KG1 (cell line): ENCODE data around the gene SDK1.

Experiments
- DNase-seq: peaks from one replicate; lab custom pipeline; 2025; lab: John Stamatoyannopoulos, UW

Gene SDK1

DNA sequence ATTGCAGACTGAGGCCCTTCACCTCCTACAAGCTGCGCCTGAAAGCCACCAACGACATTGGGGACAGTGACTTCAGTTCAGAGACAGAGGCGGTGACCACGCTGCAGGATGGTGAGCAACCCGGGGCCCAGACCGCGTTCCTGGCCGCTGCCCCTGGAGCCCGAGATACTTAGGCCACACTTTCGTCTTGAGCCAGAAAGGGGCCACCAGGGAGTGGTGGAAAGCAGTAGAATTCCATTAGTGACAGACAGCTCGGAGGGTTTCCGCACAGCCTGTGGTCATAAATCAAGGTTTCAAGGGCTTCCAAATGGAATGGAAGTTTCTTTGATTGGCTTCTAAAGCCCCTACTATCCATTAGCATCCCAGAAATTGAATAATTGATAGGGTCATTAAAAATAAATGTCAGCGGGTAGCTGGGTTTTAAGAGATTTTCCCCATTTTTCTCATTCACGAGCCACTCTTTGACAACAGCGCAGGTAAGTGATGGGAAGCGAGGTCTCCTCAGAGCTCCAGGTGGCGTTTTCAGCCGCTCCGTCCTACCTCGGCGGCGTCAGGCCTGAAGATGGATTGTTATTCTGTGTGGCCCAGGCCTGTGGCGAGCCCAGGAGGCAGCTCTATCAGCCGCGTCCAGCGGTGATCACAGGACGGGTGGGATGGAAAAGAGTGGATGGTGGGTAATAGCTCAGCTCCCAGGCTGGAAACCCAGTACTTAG is 857.5 kb downstream of the SDK1 start:
- DNase-seq, result no peak

DNA sequence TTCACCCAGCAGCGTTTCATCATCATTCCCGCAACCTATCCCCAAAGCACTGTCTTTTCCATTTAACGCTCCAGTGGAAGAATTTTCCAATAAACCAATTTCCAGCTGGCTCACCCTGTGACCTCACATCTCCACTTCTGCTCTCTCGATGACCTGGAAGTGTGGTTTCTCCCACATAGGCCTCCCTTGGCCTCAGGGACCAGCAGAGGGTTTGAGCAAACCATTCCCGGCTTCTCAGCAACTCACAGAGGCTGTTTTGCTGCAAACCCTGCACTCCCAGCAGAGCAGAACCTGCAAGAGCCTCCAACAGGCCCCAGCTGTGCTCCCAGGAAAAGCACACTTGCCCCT is 858.1 kb downstream of the SDK1 start:
- DNase-seq, result no peak

DNA sequence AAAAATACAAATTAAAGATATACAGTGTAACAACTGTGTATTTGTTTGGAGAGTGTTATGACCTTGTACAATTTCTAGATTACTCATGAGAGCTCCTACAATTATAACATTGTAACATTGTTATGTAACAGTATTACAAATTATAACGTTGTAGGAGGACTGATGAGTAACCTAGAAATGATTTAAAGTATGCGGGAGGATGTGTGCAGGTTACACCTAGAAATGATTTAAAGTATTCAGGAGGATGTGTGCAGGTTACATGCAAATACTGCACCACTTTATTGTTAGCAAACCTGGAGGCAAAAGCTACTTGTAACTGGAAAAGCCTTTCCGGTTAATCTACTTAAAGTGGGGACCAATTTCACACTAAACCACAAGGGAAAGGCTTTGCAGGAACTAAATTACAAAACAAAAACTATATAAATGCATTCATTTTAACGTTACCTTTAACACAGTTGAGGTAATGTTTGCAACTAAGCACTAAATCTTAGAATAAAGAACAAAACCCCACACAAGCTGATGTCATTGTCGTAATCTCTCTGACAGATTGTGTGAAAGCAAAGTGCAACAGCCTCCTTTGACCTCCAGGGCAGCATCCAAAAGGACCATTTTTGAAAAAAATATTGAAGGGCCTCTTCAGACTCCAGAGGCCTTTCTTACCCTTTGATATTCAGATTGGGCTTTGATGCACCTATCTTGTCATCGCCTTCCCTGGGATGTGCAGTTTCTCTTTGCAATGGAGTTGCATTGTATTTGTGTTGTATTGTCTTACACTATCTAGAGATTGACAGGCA is 858.9 kb downstream of the SDK1 start:
- DNase-seq, result no peak

DNA sequence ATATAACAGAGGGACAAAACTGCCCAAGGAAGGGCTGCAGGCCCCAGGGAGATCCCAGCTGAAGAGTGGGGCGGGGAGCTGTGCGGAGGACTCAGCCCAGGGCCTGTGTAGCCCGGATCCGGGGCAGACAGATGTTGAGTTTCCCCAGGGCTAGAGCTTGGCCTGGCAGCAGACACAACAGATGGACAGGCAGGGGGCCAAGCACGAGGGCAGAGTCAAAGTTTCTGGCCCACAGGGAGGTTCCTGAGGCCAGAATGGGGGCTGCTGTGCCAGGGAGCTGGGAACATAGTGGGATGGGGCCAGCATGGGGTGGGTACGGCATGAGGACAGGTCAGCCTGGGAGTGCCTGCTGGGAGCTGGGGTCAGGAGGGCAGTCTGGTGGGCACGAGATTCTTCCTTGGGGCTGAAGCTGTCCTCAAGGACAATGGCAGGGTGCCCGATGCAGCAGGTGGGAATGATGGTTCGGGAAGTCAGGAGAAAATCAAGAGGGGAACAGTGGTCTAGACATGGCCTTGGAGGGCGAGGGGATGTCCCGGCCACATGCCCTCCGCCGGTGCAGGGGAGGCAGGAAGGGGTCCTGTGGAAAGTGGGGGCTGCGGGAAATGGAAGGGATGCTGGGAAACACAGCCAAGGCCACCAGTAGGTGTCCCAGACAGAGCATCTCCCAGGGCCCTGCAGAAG is 862.0 kb downstream of the SDK1 start:
- no peak for DNase-seq

DNA sequence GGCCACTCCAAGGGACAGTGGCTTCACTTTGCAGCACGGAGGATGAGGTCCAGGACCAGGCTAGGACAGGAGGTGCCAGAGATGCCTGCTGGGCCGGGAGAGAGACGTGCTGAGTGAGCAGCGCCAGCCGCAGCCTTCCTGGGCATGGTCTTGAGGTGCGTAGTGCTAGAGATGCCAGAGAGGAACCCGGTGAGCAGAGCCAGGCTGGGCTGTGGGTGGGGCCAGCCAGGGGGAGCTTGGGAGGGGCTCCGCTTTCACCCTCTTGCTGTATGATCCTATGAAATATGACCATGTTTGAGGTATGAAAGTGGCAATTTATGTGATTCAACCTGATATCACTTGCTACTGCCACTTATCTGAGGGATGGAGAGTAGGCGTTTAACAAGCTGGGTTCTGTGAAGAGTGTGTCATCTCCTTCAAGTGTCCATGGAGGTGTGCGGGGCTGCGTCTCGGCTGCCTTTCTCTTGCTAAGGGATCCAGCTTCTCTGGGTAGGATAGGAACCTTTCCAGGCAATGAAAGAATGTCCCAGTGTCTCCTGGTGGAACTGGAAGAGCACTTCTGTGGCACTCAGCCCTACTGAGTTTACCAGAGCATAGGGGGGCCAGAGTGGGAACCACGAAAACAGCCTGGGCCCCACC is 862.6 kb downstream of the SDK1 start:
- DNase-seq, result no peak

DNA sequence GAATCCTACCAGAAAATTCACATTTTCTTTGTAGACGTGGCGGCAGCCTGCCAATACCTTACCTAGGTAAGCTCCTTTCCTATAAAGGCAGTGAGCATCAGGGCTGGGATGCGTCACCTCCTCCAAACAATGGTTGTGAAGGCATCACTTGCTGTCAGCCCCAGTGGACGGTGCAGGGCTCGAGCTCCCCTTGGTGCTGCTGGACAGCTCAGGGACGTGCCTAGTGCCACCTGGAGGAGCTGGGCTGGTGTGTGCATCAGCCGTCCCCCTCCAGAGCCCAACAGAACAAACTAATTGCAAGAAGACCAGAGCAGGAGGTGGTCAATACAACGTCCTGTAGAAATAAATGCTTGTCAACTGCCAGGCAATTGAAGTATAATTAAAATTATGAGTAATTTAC is 863.5 kb downstream of the SDK1 start:
- no peak for DNase-seq

DNA sequence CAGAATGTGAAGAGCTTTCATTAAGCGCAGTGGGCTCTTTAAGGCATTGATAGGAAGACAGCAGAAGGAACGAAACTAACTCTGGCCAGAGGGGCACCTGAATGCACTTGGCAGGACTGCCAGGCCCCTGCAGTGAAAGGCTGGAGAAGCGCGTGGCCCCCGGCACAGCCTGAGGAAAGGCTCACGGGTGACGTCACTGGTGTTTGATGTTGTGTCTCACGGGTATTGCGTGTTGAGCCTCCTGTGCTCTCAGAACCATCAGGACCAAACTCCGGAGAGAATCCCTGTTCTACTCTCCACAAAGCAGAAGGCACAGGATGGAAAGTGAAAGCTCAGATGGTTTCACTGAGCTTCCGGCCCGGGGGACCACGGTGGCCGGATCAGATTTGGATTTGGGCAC is 865.3 kb downstream of the SDK1 start:
- DNase-seq, result no peak

DNA sequence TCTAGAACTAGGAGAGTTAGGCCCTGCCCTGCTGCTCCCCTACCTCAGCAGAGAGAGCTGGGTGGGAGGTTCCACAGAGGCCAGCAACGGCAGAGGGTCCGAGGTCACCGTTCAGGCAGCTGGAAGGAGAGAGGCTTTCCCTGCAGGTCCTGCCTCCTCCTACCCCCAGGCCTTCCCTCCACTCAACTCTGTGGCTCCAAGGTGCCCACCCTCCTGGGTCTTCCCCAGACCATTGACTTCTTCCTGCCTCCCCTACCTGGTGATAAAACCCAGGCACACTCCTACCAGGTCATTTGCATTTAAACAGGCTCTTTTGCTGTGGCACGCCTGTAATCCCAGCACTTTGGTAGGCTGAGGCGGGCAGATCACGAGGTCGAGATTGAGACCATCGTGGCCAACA is 865.8 kb downstream of the SDK1 start:
- no peak for DNase-seq

DNA sequence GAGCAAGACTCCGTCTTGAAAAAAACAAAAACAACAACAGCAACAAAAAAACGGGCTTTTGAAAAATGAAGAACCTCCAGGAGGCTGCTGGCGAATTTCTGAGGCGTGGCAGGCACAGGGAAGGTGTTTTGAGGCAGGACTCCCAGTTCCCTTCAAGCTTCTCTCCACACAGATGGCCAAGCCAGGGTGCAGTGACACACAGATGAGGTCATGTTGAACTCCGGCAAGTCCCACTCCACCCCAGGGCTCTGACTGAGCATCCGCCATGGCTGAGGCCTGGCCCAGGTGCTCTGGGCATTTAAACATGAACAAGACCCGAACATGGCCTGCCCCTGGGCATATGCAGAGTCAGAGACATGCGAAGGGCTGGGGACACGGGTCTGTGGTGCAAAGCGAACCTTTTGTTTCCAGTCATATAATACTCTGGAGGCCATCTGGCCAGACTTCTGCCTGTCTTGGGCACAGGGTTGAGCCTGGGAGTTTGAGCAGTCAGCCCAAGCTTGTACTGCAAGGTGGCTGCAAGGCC is 866.4 kb downstream of the SDK1 start:
- DNase-seq, result no peak

DNA sequence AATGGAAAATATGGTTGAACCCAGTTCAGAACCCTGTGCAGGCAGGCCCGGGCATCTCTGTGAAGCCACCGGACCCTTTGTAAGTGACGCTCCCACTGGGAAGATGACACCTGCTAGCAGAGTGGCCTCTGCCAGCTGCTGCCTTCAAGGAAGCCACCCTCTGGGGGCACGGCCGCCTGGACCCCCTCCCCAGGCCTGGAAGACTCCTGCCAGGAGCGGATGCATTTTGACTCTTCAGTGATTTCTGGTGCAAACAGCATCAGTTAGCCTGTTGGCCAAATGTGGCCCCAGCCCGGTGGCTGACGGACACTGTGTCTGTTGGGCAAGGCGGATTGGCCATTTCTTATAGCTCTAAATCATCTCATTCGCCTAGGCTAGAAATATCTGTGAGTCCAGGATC is 867.0 kb downstream of the SDK1 start:
- no peak for DNase-seq

DNA sequence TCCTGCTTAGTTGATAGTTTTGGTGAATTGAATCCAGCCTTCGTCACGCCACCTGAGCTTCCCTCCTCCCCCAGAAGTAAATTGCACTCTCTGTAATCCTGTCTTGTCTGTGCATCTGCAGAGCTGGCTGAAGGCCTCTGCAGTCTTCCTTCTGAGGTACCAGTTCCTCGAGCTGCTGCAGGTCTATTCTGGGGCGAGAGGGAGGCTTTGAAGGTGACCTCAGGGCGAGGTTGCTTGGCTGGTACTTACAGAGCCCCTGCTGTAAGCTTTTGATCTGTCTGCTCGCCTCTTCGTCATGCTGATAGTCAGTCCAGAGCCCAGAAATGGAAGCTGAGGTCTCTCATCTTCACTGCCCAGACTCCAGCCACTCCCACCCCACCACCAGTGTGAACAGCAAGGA is 867.5 kb downstream of the SDK1 start:
- no peak for DNase-seq

DNA sequence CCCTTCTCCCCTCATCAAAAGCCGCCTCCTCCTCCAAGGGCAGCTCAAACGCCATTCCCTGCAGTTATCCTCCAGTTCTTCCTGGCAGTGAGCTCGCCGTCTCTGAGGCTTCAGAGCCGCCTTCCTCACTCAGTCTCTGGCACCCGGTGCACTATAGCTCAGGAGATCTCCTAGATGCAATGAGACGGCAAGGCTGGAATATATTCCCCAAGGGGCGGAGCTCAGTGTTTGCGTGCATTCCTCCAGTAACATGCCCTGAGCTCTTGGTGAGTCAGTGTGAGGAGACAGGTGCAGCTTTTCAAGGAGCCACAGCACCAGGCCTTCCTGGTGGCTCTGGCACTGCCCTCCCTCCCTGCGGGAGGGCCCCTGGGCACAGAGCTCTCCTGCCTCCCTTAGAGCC is 868.4 kb downstream of the SDK1 start:
- no peak for DNase-seq

DNA sequence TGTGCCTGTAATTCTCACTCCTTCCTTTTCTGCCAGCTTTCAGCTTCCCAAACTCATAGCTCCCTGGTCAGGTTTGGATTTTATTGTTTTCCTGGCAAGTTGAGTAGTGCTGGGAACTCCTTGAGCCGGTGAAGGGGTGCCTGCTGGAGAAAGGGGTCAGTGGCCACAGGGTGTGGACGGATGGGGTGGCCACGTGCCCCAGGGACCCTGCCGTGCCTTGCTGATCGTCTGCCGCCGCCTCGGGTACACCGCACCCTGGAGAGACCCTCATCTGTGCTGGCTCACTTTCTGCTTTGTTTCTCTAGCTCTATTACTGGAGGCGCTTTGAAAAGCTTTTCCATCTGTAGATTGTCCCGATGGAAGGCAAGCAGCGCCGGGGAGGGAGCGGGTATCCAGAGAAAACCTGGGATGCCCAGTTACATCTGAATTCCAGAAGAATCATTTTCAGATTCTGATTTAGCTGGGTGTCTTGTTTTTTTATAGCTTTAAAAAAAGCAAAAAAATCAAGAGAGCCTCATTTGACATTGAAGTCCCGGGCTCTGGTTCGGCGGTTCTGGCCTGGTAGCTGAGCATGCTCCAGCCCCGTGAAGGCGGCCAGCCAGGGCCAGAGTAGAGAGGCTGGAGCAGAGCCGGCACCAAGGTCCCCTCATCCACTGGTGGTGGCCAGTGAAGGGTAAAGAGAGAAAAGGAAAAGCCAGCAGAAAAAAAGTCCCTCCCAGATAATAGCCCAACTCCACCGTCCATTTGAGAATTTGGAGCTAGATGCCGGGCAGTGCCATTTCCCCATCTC is 870.1 kb downstream of the SDK1 start:
- no peak for DNase-seq

DNA sequence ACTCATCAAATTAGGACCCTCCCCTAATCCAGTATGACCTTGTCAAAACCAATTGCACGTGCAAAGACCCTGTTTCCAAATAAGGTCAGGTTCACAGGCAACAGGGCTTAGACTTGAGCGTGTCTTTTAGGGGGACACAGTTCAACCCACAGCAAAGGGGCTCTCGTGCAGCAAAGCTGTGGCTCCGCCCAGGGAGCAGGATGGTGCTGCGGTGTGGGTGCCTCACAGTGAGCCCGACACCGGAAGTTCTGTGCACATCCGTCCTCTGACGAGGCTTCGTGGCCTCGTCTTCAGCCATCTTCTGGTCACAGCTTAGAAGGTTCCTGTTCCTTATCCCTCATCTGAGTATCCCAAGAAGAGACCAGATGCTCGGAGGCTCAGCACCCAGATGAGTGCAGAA is 871.8 kb downstream of the SDK1 start:
- DNase-seq, result no peak

DNA sequence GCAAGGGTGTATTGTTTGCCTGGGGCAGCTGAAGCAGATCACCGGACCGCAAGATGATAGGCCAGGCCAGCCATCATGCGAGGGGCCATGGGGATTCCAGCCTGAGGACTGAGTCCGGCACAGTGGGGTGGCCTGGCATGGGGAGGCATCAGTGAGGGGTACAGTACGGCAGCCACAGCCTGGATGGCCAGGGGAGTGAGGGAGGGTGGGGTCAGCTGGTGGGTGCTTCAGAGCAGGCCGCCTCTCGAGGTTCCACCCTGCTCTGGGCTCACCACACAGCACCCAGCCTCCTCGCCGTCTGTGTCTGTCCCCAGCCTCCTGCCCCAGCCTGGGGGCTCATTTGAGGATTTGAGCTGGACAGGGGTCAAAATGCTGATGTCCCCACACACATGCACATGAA is 872.6 kb downstream of the SDK1 start:
- no peak for DNase-seq

DNA sequence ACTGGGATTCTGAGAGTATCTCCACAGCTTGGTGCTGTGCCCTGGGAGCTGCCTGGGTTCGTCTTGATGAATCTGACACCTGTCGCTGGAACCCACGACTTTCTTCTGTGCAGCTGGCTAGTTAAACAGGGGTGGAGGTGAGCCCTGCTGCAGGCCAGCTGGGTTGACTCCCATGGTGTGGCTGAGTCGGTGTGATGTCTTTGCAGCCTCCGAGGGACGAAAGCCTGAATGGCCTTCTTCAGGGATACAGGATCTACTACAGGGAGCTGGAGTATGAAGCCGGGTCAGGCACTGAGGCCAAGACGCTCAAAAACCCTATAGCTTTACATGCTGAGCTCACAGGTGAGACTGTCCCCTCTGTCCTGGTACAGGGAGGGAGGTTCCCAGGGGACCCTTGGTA is 873.0 kb downstream of the SDK1 start:
- DNase-seq, result no peak

DNA sequence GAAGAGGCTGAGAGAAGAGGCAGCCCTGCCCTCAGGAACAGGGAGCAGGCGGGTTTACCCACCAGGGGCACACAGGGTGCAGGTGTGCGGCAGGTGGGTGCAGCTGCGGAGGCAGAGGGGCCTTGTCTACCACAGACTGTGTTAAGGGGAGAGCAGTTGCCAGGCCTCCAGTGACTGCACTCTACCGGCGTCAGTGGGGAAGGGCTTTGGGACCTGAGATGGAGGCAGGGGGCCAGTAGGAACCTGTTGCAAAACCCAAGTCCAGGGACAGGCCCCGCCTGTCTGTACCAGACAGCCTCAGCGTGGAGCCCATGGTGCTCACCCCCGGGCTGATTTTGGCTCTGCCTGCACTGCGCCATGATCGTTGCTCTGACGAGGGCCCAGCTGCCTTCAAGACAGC is 873.4 kb downstream of the SDK1 start:
- DNase-seq, result no peak

DNA sequence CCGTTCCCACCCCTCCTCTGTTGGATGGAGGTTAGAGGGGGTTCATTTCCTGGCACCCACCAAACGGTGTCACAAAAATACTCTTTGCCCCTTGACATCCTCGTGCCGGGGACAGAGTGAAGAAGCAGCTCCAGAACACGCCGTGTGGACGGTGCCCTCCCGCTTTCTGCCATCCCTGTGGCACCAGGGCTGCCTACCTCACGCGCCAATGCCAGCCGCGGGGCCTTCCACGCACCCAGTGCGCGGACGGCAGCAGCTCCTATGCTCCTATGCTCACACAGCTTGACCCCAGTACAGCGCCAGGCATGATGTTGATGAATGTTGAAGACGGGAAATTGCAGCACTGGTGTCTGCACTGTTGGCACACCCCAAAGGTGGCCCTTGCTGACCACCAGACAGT is 873.8 kb downstream of the SDK1 start:
- no peak for DNase-seq

DNA sequence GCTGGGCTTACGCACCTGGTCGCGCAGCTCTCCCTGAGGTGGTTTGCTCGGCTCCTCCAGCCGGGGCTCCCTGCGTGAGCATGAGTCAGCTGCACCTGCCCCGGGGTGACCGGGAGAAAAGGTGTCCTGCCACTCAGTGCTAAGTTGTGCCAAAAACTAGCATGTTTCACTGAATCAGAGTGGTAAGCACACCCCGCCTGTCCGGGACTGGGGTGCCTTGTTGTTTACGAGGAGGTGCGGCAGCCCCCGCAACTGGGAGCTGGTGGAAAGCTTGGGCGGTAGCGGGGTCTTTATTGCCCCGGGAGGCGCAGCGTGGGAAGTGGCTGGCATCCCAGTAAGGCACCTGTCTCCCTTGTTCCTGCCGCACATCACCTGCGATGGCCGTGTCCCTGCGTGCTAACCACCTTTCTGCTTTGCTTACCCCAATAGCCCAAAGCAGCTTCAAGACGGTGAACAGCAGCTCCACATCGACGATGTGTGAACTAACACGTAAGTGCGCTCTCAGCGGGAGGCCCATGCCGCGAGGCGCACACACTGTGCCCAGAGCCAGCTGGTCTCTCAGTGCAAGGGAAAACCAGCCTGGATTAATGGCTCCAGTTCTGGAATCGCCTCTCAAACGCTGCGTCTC is 874.4 kb downstream of the SDK1 start:
- DNase-seq, result no peak

DNA sequence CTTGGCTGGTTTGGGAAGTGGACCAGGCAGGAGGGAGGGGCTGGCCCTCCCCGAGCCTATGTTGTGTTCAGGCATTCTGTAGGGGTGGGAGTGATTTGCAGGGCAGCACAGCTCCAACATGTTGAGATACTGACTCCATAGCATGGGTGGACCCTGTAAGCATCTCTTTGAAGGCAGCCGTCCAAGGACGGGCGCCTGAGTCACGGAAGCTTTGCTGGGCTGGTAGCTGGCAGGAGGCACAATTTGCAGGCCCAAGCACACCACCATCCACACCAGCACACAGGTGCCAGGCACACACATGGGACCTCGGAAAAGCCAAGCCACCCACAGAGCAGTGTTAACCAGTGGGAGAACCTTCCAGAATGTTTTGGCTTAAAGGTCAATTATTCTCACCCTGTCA is 875.9 kb downstream of the SDK1 start:
- no peak for DNase-seq

DNA sequence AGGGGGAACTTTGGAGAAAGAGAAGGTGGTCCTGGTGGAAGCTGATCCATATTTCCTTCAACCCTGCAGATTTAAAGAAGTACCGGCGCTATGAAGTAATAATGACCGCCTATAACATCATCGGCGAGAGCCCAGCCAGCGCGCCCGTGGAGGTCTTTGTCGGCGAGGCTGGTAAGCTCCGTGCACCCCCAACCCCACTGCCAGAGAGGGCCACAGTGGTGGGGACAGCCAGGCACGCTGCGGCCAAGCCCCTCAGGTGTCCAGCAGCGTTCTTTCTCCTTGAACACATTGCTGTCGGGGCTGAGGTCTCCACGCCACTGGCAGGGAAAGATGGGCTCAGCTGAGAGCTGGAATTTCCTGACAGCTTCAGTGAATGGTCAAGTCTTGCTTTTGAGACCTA is 877.4 kb downstream of the SDK1 start:
- no peak for DNase-seq
